K562 (cell line): Measurements from ENCODE around the gene BACE2. TPM values are rescaled to one million over a fixed set of nuclear protein-coding genes. Genes with fewer than 3 reads are reported as not detected.

Experiments used
- ATAC-seq: fragments of 200-7000 bp; cut with Tn5 transposase; 3 replicates; pipeline ENCODE4 v1.9.1; 2020; ENCODE audit warnings: moderate library complexity
- BruUV-seq: library from RNA; stranded (reverse); fragments of 400-500 nt; replicated peaks from 2 replicates; lab custom pipeline; 2021; lab: Mats Ljungman, UMichigan
- CTCF ChIA-PET: fragments of 300-600 bp; formaldehyde crosslinking; extraction: SDS; loops from one replicate; lab custom pipeline; 2021; ENCODE audit warnings: low intra/inter-chr PET ratio; lab: Yijun Ruan, JAX
- POLR2A ChIA-PET: fragments of 300-600, 350-650 bp; sonication (Branson Sonifier 250); formaldehyde crosslinking; extraction: SDS; loops from one replicate; lab custom pipeline; 2021; ENCODE audit warnings: antibody characterized with exemption, inconsistent platforms; lab: Yijun Ruan, JAX
- DNase-seq, 4 experiments: peaks; one replicate each; pipeline versions ENCODE4 v3.0.0 to v3.0.0-alpha.2; 2011 to 2018; ENCODE audit warnings: low spot score in 3 of 4, mixed read lengths in 3 of 4; ENCODE audit errors: extremely low read depth in 1 of 4
- FAIRE-seq: peaks from 2 replicates; lab custom pipeline; 2011; peaks lifted over from hg19 to GRCh38; lab: Jason Lieb, UNC
- H2AFZ ChIP-seq: 2 replicates; pipeline ENCODE4 v1.6.0; 2011; ENCODE audit warnings: low read depth, low read length, control low read depth, inconsistent platforms
- H3K27ac ChIP-seq: fragments of 200-600 bp; 3 replicates; pipeline ENCODE4 v1.8.0; 2011; ENCODE audit warnings: low read depth, mild to moderate bottlenecking, control low read depth, inconsistent platforms, low read length, moderate library complexity, mixed read lengths; ENCODE audit errors: extremely low read depth
- H3K27me3 ChIP-seq, 2 experiments: fragments of 300-600 bp in 1 of 2; 2 replicates in 1 of 2; 3 replicates in 1 of 2; pipeline versions ENCODE4 v1.6.0 to v1.8.0; 2011; ENCODE audit warnings: inconsistent platforms in 2 of 2, low read length in 2 of 2, mild to moderate bottlenecking in 1 of 2, mixed read lengths in 1 of 2, moderate library complexity in 1 of 2; ENCODE audit not compliant: control insufficient read depth in 2 of 2, insufficient read depth in 2 of 2
- H3K36me3 ChIP-seq: fragments of 300-600 bp; 3 replicates; pipeline ENCODE4 v1.8.0; 2011; ENCODE audit warnings: mild to moderate bottlenecking, low read length, inconsistent platforms; ENCODE audit not compliant: control insufficient read depth, insufficient read depth
- H3K4me1 ChIP-seq, 2 experiments: fragments of 200-600 bp in 1 of 2; replicated peaks in 1 of 2; 2 replicates in 1 of 2; 3 replicates in 1 of 2; pipeline versions ENCODE4 v1.5.1 to v1.8.0; 2011; ENCODE audit warnings: inconsistent platforms in 2 of 2, low read length in 2 of 2, mild to moderate bottlenecking in 1 of 2, mixed read lengths in 1 of 2, moderate library complexity in 1 of 2; ENCODE audit not compliant: control insufficient read depth in 2 of 2, insufficient read depth in 2 of 2
- H3K4me2 ChIP-seq: 2 replicates; pipeline ENCODE4 v1.6.1; 2011; ENCODE audit warnings: low read length, control low read depth, inconsistent platforms, mixed read lengths; ENCODE audit not compliant: insufficient read depth
- H3K4me3 ChIP-seq: fragments of 200-600 bp; sonication (generic), shearing (Covaris generic); 2 replicates; pipeline ENCODE4 v1.5.1; 2016; ENCODE audit warnings: control low read depth, inconsistent platforms
- H3K79me2 ChIP-seq: fragments of 200-600 bp; 3 replicates; pipeline ENCODE4 v1.8.0; 2011; ENCODE audit warnings: low read length, inconsistent platforms; ENCODE audit not compliant: control insufficient read depth, insufficient read depth
- H3K9ac ChIP-seq, 2 experiments: 2 replicates each; pipeline versions ENCODE4 v1.6.0 to v1.6.1; 2011; ENCODE audit warnings: low read depth in 2 of 2, low read length in 2 of 2, control low read depth in 1 of 2, inconsistent platforms in 1 of 2, mild to moderate bottlenecking in 1 of 2, mixed read lengths in 1 of 2; ENCODE audit not compliant: insufficient read depth in 1 of 2
- H3K9me1 ChIP-seq: one replicate; pipeline ENCODE4 v1.6.0; 2011; ENCODE audit warnings: inconsistent platforms, mild to moderate bottlenecking, low read length, moderate library complexity; ENCODE audit not compliant: control insufficient read depth, insufficient read depth
- H3K9me3 ChIP-seq: replicated peaks from 2 replicates; pipeline ENCODE4 v1.5.1; 2011; ENCODE audit warnings: low read depth, low read length, inconsistent platforms; ENCODE audit not compliant: control insufficient read depth, insufficient read depth
- H4K20me1 ChIP-seq: replicated peaks from 2 replicates; pipeline ENCODE4 v1.6.1; 2011; ENCODE audit warnings: low read length, inconsistent platforms, mixed read lengths; ENCODE audit not compliant: control insufficient read depth, insufficient read depth
- ATF4 ChIP-seq: fragments of 450-650 bp; formaldehyde crosslinking; IDR thresholded peaks from 2 replicates; pipeline ENCODE4 v1.4.0; 2022; ENCODE audit warnings: mild to moderate bottlenecking, moderate library complexity
- CREB5 ChIP-seq: fragments of 250-450 bp; sonication (Bioruptor Pico); IDR thresholded peaks from 2 replicates; pipeline ENCODE4 v1.5.0; 2020; ENCODE audit warnings: mild to moderate bottlenecking
- E2F1 ChIP-seq: sonication (generic); formaldehyde crosslinking; IDR thresholded peaks from 2 replicates; pipeline ENCODE4 v1.8.1; 2023; ENCODE audit warnings: mild to moderate bottlenecking, missing genetic modification reagents, moderate library complexity
- HNRNPL ChIP-seq: fragments of 200-400 bp; formaldehyde crosslinking; IDR thresholded peaks from 2 replicates; pipeline ENCODE4 v1.6.1; 2017; ENCODE audit warnings: low read depth, mild to moderate bottlenecking, low read length
- MCM3 ChIP-seq: fragments of 450-650 bp; IDR thresholded peaks from 2 replicates; pipeline ENCODE4 v1.6.1; 2016
- MTA1 ChIP-seq: fragments of 450-650 bp; IDR thresholded peaks from 2 replicates; pipeline ENCODE4 v1.6.1; 2017; ENCODE audit warnings: borderline replicate concordance
- MYBL2 ChIP-seq, 2 experiments: fragments of 450-650 bp in 1 of 2; sonication (generic) in 1 of 2; formaldehyde crosslinking in 1 of 2; IDR thresholded peaks; 2 replicates each; pipeline versions ENCODE4 v1.6.1 to v1.8.1; 2017 to 2022; ENCODE audit warnings: borderline replicate concordance in 1 of 2, inconsistent platforms in 1 of 2, low read depth in 1 of 2, mild to moderate bottlenecking in 1 of 2, missing genetic modification reagents in 1 of 2, moderate library complexity in 1 of 2
- RBFOX2 ChIP-seq: fragments of 200-400 bp; formaldehyde crosslinking; IDR thresholded peaks from 2 replicates; pipeline ENCODE4 v1.6.1; 2017; ENCODE audit warnings: low read depth, mild to moderate bottlenecking, low read length, moderate library complexity
- SETDB1 ChIP-seq: IDR thresholded peaks from one replicate; pipeline ENCODE4 v1.6.1; 2012; ENCODE audit warnings: low read length, control low read depth, inconsistent platforms
- SIN3A ChIP-seq, 2 experiments: fragments of 150-350 bp in 1 of 2; IDR thresholded peaks; 2 replicates each; pipeline ENCODE4 v1.6.1; 2011 to 2016; ENCODE audit warnings: borderline replicate concordance in 2 of 2, low read depth in 2 of 2, low read length in 2 of 2, mild to moderate bottlenecking in 2 of 2, moderate library complexity in 2 of 2; ENCODE audit not compliant: control insufficient read depth in 1 of 2
- SIX5 ChIP-seq, 2 experiments: IDR thresholded peaks; 2 replicates each; pipeline ENCODE4 v1.6.1; 2011; ENCODE audit warnings: low read length in 2 of 2, borderline replicate concordance in 1 of 2, low read depth in 1 of 2, mild to moderate bottlenecking in 1 of 2, moderate library complexity in 1 of 2; ENCODE audit not compliant: insufficient read depth in 1 of 2
- SMAD1 ChIP-seq: fragments of 150-350 bp; IDR thresholded peaks from 2 replicates; pipeline ENCODE4 v1.6.1; 2014; ENCODE audit warnings: low read length, low read depth; ENCODE audit not compliant: partially characterized antibody
- SNIP1 ChIP-seq: fragments of 450-650 bp; IDR thresholded peaks from 2 replicates; pipeline ENCODE4 v1.7.1; 2017; ENCODE audit warnings: low read depth, mild to moderate bottlenecking
- TSC22D4 ChIP-seq: fragments of 450-650 bp; IDR thresholded peaks from 2 replicates; pipeline ENCODE4 v1.6.1; 2016; ENCODE audit warnings: missing genetic modification characterization, missing biosample characterization, control low read depth
- XRCC3 ChIP-seq: fragments of 450-650 bp; IDR thresholded peaks from 2 replicates; pipeline ENCODE4 v1.6.1; 2017; ENCODE audit warnings: mild to moderate bottlenecking, moderate library complexity
- ZBTB2 ChIP-seq: fragments of 450-650 bp; IDR thresholded peaks from 2 replicates; pipeline ENCODE4 v1.6.1; 2016; ENCODE audit warnings: antibody characterized with exemption
- ZKSCAN8 ChIP-seq: fragments of 200-800 bp; sonication (Bioruptor generic); IDR thresholded peaks from 2 replicates; pipeline ENCODE4 v1.6.1; 2016; ENCODE audit warnings: missing genetic modification characterization, missing compliant biosample characterization
- ZNF507 ChIP-seq: conservative IDR thresholded peaks from 2 replicates; pipeline ENCODE4 v1.6.1; 2017; ENCODE audit warnings: missing genetic modification characterization, missing compliant biosample characterization
- WGBS: fragments of 100-300 bp; shearing (Covaris generic); methylation state at CpG from one replicate; pipeline ENCODE4 v1.1.6; 2016; ENCODE audit warnings: low coverage, mixed read lengths; ENCODE audit not compliant: insufficient coverage; ENCODE audit errors: missing lambda C conversion rate; 5-methylcytosine and 5-hydroxymethylcytosine counted together
- in situ Hi-C: fragments of 300-500 bp; cut with MboI; formaldehyde crosslinking; loops from 4 replicates; pipeline ENCODE4 v1.15.0; 2018; ENCODE audit warnings: inconsistent platforms, mixed read lengths
- intact Hi-C: fragments of 100-400 bp; cut with micrococcal nuclease; formaldehyde crosslinking; loops from 2 replicates; pipeline ENCODE4 v1.14.2; 2022
- polyA plus RNA-seq, 8 experiments: library from polyadenylated mRNA; depleted of rRNA in 4 of 8; stranded (reverse) in 5 of 8; unstranded in 3 of 8; fragments of >200 nt; fragmentation: Nextera tagmentation in 2 of 8; fragmentation: Illumina TruSeq in 1 of 8; extraction: Ambion mirVana in 2 of 8; extraction: Trizol in 1 of 8; gene quantifications; 2 replicates each; pipeline versions ENCODE4 v1.2.1 to v1.2.3, GENCODE V29; 2011 to 2014; ENCODE audit warnings: inconsistent platforms in 1 of 8, missing spikeins in 1 of 8
- total RNA-seq, 7 experiments: library from RNA; depleted of rRNA in 6 of 7; stranded (reverse); fragments of >200 nt in 6 of 7; fragmentation: Illumina TruSeq in 2 of 7; extraction: Trizol in 2 of 7; gene quantifications; 2 replicates each; pipeline versions ENCODE4 v1.2.1 to v1.2.3, GENCODE V29; 2011 to 2021; ENCODE audit warnings: low replicate concordance in 1 of 7

The BACE2 gene
- total and polyA plus RNA-seq, 9 of the 15 experiments (the other 6 are each of a cell fraction or from before 2014, with no cell fraction given) = 0.05 to 0.24 (median 0.15) TPM; not detected in 2

GRCh38 chr21:41141031-41141457 lies 26.9 kb upstream of the BACE2 start:
- POLR2A ChIA-PET = no interaction called here
- H3K9me1 ChIP-seq = no peaks in the 10 kb centered on the region

More at GRCh38 chr21:41141031-41141457, 26.9 kb upstream of the BACE2 start:
- H3K4me2 ChIP-seq = no peak overlapping the region
- H4K20me1 ChIP-seq = 0 out of 2 replicates have a peak, but pooled peaks cover 2% of the 10 kb centered on the region
- FAIRE-seq = no peak
- H3K36me3 ChIP-seq = no peaks in the 10 kb centered on the region
- H3K79me2 ChIP-seq = no peaks in the 10 kb centered on the region
- intact Hi-C loops (no loop called here), in situ Hi-C loops (no loop called here)
- no peak overlapping the region for H3K27ac ChIP-seq
- H3K27me3 ChIP-seq = peaks cover 6 to 23% of the 10 kb centered on the region in 2 experiments; a peak in 3 of 5 replicates
- ATAC-seq = no peak
- no peak for DNase-seq
- no peaks in the 10 kb centered on the region for H3K9me3 ChIP-seq
- H3K9ac ChIP-seq = no peak overlapping the region
- TF ChIP-seq SETDB1 (no peak), RBFOX2 (no peak), CREB5 (CRISPR knock-in tag) (no peak), TSC22D4 (tag) (no peak), SIX5 (IDR thresholded peaks at IDR 0.05; ENCODE audit: borderline replicate concordance in 1 of 2, insufficient read depth in 1 of 2, low read depth in 1 of 2, low read length in 2 of 2) (no peak), ATF4 (CRISPR knock-in tag) (no peak), SNIP1 (no peak), E2F1 (no peak), ZNF507 (tag) (no peak), XRCC3 (no peak), MTA1 (no peak), MYBL2 (IDR thresholded peaks at IDR 0.05; ENCODE audit: low read depth) (no peak), MYBL2 (CRISPR knock-in tag; IDR thresholded peaks at IDR 0.05; ENCODE audit: borderline replicate concordance) (no peak), SIN3A (IDR thresholded peaks at IDR 0.05; ENCODE audit: borderline replicate concordance in 2 of 2, control insufficient read depth in 1 of 2, low read depth in 2 of 2, low read length in 2 of 2) (no peak), HNRNPL (no peak), ZKSCAN8 (CRISPR knock-in tag) (no peak), SMAD1 (no peak), MCM3 (no peak), ZBTB2 (no peak)
- no peaks in the 10 kb centered on the region for H3K4me1 ChIP-seq
- CTCF ChIA-PET = no interaction called here
- no peak overlapping the region for H3K4me3 ChIP-seq
- 0% methylated on average over 2 of the region's 2 CpGs for WGBS
- no TSS peak for BruUV-seq
- H2AFZ ChIP-seq = no peak overlapping the region
